HCT116 (cell line): ENCODE measurements around the gene HIRIP3. TPM values are rescaled to one million over a fixed set of nuclear protein-coding genes. Genes with fewer than 3 reads are reported as not detected.
A peak's percentile ranks its signal among the peaks of the same experiment; 100 is the strongest.

Experiments
- ATF3 ChIP-seq: IDR thresholded peaks from 2 replicates; pipeline ENCODE4 v1.6.1; 2012
- CBX3 ChIP-seq: IDR thresholded peaks from 2 replicates; pipeline ENCODE4 v1.6.1; 2012; ENCODE audit warnings: low read depth
- FOSL1 ChIP-seq: IDR thresholded peaks from 2 replicates; pipeline ENCODE4 v1.6.1; 2012; ENCODE audit warnings: low read depth
- MAX ChIP-seq: IDR thresholded peaks from 2 replicates; pipeline ENCODE4 v1.6.1; 2012
- POLR2AphosphoS5 ChIP-seq: IDR thresholded peaks from 2 replicates; pipeline ENCODE4 v1.6.1; 2011; ENCODE audit warnings: mild to moderate bottlenecking, low read depth, low read length, moderate library complexity
- REST ChIP-seq: IDR thresholded peaks from 2 replicates; pipeline ENCODE4 v1.6.1; 2012; ENCODE audit warnings: low read depth
- ZFX ChIP-seq: fragments of 450-650 bp; IDR thresholded peaks from 2 replicates; pipeline ENCODE4 v1.6.1; 2017
- total RNA-seq: library from RNA; stranded (reverse); gene quantifications from one replicate; pipeline ENCODE4 v1.2.1, GENCODE V29; 2021; ENCODE audit not compliant: unreplicated experiment
- TF ChIP-seq, protein P1 (sequence below), 3 experiments: fragments of 200-600 bp in 1 of 3; sonication (generic) in 1 of 3; IDR thresholded peaks in 2 of 3; conservative IDR thresholded peaks in 1 of 3; 2 replicates each; pipeline ENCODE4 v1.5.1; 2012 to 2017; ENCODE audit warnings: low read depth in 2 of 3, low read length in 2 of 3, antibody characterized with exemption in 1 of 3, borderline replicate concordance in 1 of 3, control low read depth in 1 of 3, mild to moderate bottlenecking in 1 of 3, mixed read lengths in 1 of 3, mixed run types in 1 of 3, moderate library complexity in 1 of 3; ENCODE audit not compliant: insufficient read depth in 1 of 3

Gene HIRIP3
- total RNA-seq, 1 experiment from 2014 or later = 21.8 TPM

DNA sequence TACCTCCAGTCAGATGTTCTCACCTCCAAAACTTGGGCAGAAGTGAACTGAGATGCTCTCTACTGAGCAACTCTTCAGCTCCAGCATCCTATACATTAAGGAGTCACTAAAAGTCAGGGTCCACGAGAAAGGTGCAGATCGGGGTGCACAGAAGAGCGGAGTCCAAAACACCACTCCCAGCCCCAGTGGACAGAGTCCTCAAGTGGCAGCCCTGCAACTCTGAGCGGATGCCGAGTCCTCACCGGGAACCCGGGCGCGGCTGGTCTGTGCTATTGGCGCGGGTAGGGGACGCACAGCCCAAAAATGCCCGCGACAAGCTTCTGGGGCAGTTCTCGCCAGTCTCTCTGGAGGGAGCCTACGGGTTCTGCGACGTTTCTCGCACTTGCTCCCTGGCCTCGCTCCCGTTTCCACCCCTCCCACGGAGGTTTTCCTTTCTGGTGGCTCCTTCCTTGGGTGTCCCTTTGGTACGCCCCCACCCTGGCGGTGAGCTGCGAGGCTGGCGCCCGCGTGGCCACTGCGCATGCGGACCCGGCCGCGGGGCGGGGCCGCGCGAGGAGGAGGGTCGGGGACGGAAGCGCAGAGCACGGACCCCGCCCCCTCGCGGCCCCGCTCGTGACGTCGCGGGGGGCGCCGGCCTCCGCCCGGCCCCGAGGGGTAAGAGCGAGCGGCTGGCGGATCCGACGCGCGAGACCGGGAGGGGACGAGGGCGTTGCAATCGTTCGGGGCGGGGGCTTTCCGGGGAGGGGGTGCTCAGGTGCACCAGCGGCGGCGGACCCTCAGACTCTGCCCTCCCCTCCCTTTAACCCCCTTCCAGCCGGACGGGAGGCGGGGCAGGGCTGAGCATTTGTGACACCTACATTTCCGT, 33.7 kb downstream of the HIRIP3 start, which contains the start of gene TMEM219 (continued):
- TF ChIP-seq ZFX (no peak), POLR2AphosphoS5 (peak; percentile 84), ATF3 (no peak), CBX3 (no peak), FOSL1 (no peak), MAX (peak; percentile 75), REST (no peak)
- TF ChIP-seq, protein P1, sequence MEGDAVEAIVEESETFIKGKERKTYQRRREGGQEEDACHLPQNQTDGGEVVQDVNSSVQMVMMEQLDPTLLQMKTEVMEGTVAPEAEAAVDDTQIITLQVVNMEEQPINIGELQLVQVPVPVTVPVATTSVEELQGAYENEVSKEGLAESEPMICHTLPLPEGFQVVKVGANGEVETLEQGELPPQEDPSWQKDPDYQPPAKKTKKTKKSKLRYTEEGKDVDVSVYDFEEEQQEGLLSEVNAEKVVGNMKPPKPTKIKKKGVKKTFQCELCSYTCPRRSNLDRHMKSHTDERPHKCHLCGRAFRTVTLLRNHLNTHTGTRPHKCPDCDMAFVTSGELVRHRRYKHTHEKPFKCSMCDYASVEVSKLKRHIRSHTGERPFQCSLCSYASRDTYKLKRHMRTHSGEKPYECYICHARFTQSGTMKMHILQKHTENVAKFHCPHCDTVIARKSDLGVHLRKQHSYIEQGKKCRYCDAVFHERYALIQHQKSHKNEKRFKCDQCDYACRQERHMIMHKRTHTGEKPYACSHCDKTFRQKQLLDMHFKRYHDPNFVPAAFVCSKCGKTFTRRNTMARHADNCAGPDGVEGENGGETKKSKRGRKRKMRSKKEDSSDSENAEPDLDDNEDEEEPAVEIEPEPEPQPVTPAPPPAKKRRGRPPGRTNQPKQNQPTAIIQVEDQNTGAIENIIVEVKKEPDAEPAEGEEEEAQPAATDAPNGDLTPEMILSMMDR (IDR thresholded peaks at IDR 0.05 in 2 of 3, conservative IDR thresholded peaks at IDR 0.05 in 1 of 3; ENCODE audit: borderline replicate concordance in 1 of 3, insufficient read depth in 1 of 3, low read depth in 2 of 3, low read length in 2 of 3) = peak in 2 of 3 experiments; percentile 27 to 35; a peak in 3 of 6 replicates
- TF ChIP-seq, all 23 proteins: peak for 5
